Endothelial cell of umbilical vein (primary cell): ENCODE measurements around the gene MTPN. TPM values are rescaled to one million over a fixed set of nuclear protein-coding genes. Genes with fewer than 3 reads are reported as not detected.

Source experiments
- BruUV-seq: library from RNA; stranded (reverse); fragments of 400-500 nt; replicated peaks from 2 replicates; lab custom pipeline; 2021; lab: Mats Ljungman, UMichigan
- CTCF ChIA-PET: fragments of 300-600, 350-600 bp; sonication (Branson Sonifier 250); formaldehyde crosslinking; loops from one replicate; lab custom pipeline; 2021; ENCODE audit warnings: antibody characterized with exemption, inconsistent platforms; lab: Charles Lee
- POLR2A ChIA-PET: fragments of 300-600, 350-600 bp; sonication (Branson Sonifier 250); formaldehyde crosslinking; loops from one replicate; lab custom pipeline; 2021; ENCODE audit warnings: antibody characterized with exemption, inconsistent platforms; lab: Charles Lee
- DNase-seq: peaks from one replicate; pipeline ENCODE4 v3.0.0-alpha.2; 2011; ENCODE audit warnings: low read depth, low spot score
- FAIRE-seq: peaks from 2 replicates; lab custom pipeline; 2011; peaks lifted over from hg19 to GRCh38; lab: Jason Lieb, UNC
- H2AFZ ChIP-seq: 2 replicates; pipeline ENCODE4 v1.6.0; 2012; ENCODE audit warnings: low read depth, low read length, control low read depth, inconsistent platforms
- H3K27ac ChIP-seq: 2 replicates; pipeline ENCODE4 v1.5.1; 2011; ENCODE audit warnings: low read depth, mild to moderate bottlenecking, control low read depth, low read length, moderate library complexity; ENCODE audit not compliant: insufficient read depth
- H3K27me3 ChIP-seq, 2 experiments: 2 replicates each; pipeline versions ENCODE4 v1.6.0 to v1.6.1; 2011; ENCODE audit warnings: low read length in 2 of 2, mixed read lengths in 1 of 2; ENCODE audit not compliant: control insufficient read depth in 2 of 2, insufficient read depth in 2 of 2
- H3K36me3 ChIP-seq, 2 experiments: 2 replicates in 1 of 2; 3 replicates in 1 of 2; pipeline ENCODE4 v1.5.1; 2011; ENCODE audit warnings: low read length in 2 of 2, mild to moderate bottlenecking in 1 of 2, moderate library complexity in 1 of 2; ENCODE audit not compliant: control insufficient read depth in 2 of 2, insufficient read depth in 2 of 2; ENCODE audit errors: extremely low read depth in 1 of 2
- H3K4me1 ChIP-seq: 3 replicates; pipeline ENCODE4 v1.5.1; 2011; ENCODE audit warnings: mild to moderate bottlenecking, low read length; ENCODE audit not compliant: control insufficient read depth, insufficient read depth; ENCODE audit errors: extremely low read depth
- H3K4me2 ChIP-seq: 2 replicates; pipeline ENCODE4 v1.6.1; 2011; ENCODE audit warnings: low read length, control low read depth, mixed read lengths; ENCODE audit not compliant: insufficient read depth
- H3K4me3 ChIP-seq, 3 experiments: fragments of 200-600 bp in 1 of 3; sonication (generic), shearing (Covaris generic) in 1 of 3; replicated peaks in 1 of 3; 2 replicates each; pipeline ENCODE4 v1.5.1; 2011 to 2016; ENCODE audit warnings: control low read depth in 3 of 3, low read length in 3 of 3, mild to moderate bottlenecking in 2 of 3, inconsistent platforms in 1 of 3, low read depth in 1 of 3, moderate library complexity in 1 of 3; ENCODE audit not compliant: insufficient read depth in 1 of 3
- H3K79me2 ChIP-seq: 2 replicates; pipeline ENCODE4 v1.6.0; 2012; ENCODE audit warnings: low read length, inconsistent platforms; ENCODE audit not compliant: control insufficient read depth, insufficient read depth
- H3K9ac ChIP-seq: replicated peaks from 2 replicates; pipeline ENCODE3; 2011; ENCODE audit warnings: low read length, control low read depth; ENCODE audit not compliant: insufficient read depth; ENCODE audit errors: extremely low read depth
- H3K9me1 ChIP-seq: replicated peaks from 3 replicates; pipeline ENCODE4 v1.6.0; 2011; ENCODE audit warnings: mild to moderate bottlenecking, low read length; ENCODE audit not compliant: control insufficient read depth, insufficient read depth; ENCODE audit errors: extremely low read depth
- H3K9me3 ChIP-seq: replicated peaks from 2 replicates; pipeline ENCODE4 v1.5.1; 2012; ENCODE audit warnings: low read length, inconsistent platforms; ENCODE audit not compliant: control insufficient read depth, insufficient read depth
- H4K20me1 ChIP-seq: replicated peaks from 2 replicates; pipeline ENCODE3; 2011; ENCODE audit warnings: mild to moderate bottlenecking, low read length; ENCODE audit not compliant: control insufficient read depth, insufficient read depth; ENCODE audit errors: extremely low read depth
- EZH2 ChIP-seq: IDR thresholded peaks from 2 replicates; pipeline ENCODE4 v1.6.1; 2012; ENCODE audit warnings: borderline replicate concordance, low read depth, mild to moderate bottlenecking, moderate library complexity, low read length, inconsistent platforms; ENCODE audit not compliant: severe bottlenecking
- FOS ChIP-seq: IDR thresholded peaks from 2 replicates; pipeline ENCODE4 v1.6.1; 2011; ENCODE audit warnings: mild to moderate bottlenecking, low read length, moderate library complexity, borderline replicate concordance; ENCODE audit not compliant: insufficient read depth
- GATA2 ChIP-seq: IDR thresholded peaks from 2 replicates; pipeline ENCODE4 v1.7.0; 2011; ENCODE audit warnings: low read depth, mild to moderate bottlenecking, moderate library complexity, mixed read lengths, low read length; ENCODE audit not compliant: insufficient read length, insufficient read depth
- JUN ChIP-seq: IDR thresholded peaks from 2 replicates; pipeline ENCODE4 v1.6.1; 2011; ENCODE audit warnings: borderline replicate concordance, low read depth; ENCODE audit not compliant: insufficient read length, insufficient read depth
- MYC ChIP-seq: IDR thresholded peaks from one replicate; pipeline ENCODE4 v1.6.1; 2011; ENCODE audit warnings: mild to moderate bottlenecking, low read depth, low read length
- POLR2A ChIP-seq: IDR thresholded peaks from 2 replicates; pipeline ENCODE4 v1.6.1; 2012; ENCODE audit warnings: low read depth, mild to moderate bottlenecking, control low read depth, low read length
- POLR2AphosphoS5 ChIP-seq: IDR thresholded peaks from 2 replicates; pipeline ENCODE4 v1.6.1; 2012; ENCODE audit warnings: low read depth, mild to moderate bottlenecking, control low read depth, low read length, moderate library complexity; ENCODE audit not compliant: insufficient read depth
- dilution Hi-C: fragments of 300-500 bp; cut with MboI; formaldehyde crosslinking; loops from one replicate; pipeline ENCODE4 v1.15.0; 2019; ENCODE audit warnings: low sequenced_read_pairs; ENCODE audit not compliant: extremely low pct_ligation_motif_present
- intact Hi-C: fragments of 100-400 bp; cut with micrococcal nuclease; formaldehyde crosslinking; loops from one replicate; pipeline ENCODE4 v1.10.0; 2022
- polyA plus RNA-seq, 4 experiments: library from polyadenylated mRNA; depleted of rRNA in 3 of 4; stranded (reverse) in 3 of 4; unstranded in 1 of 4; fragments of >200 nt; gene quantifications; 2 replicates each; pipeline versions ENCODE4 v1.2.1 to v1.2.3, GENCODE V29; 2011 to 2012; ENCODE audit warnings: missing spikeins in 1 of 4
- total RNA-seq: library from RNA; stranded (reverse); gene quantifications from 2 replicates; pipeline ENCODE4 v1.2.3, GENCODE V29; 2021
- TF ChIP-seq, protein P1 (sequence below), 2 donors: IDR thresholded peaks; 1 replicate in 1 of 2; 2 replicates in 1 of 2; pipeline ENCODE4 v1.5.1; 2011; ENCODE audit warnings: low read length in 2 of 2, mild to moderate bottlenecking in 2 of 2, moderate library complexity in 2 of 2, control low read depth in 1 of 2, inconsistent platforms in 1 of 2, low read depth in 1 of 2; ENCODE audit not compliant: insufficient read depth in 1 of 2; ENCODE audit errors: extremely low read depth in 1 of 2
- TF ChIP-seq, protein P2 (sequence below): IDR thresholded peaks from 2 replicates; pipeline ENCODE4 v1.6.1; 2011; ENCODE audit not compliant: insufficient read depth, insufficient read length

The MTPN gene
- total and polyA plus RNA-seq, 2 donors (not counting 3 experiments of a cell fraction or from before 2014, with no cell fraction given), result 58.1 to 174 TPM

DNA sequence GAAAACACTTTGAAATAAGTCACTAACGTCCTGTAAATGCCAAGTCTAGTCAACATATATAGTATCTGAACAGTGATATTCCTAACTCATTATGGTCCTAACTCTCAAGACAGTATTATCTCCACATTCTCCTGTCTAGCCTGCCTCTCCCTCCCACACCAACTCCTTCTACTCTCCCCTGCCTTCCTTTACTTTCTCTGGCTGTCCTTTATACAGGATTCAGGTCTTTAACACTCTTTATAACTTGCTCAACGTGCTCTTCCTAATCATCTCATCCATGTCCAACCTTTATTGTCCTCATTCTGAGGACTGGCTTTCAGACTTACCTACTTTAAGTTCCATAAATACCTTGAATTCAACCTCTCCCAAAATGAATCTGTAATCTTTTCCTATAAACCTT lies 42.5 kb downstream of the MTPN start:
- FAIRE-seq (no peak), DNase-seq (no peak)
- Histone ChIP-seq H3K9me3 (no peaks in the 10 kb centered on the region), H3K4me2 (no peak overlapping the region), H3K4me3 (no peak overlapping the region), H4K20me1 (peaks cover 3% of the 10 kb centered on the region), H3K79me2 (peaks cover 75% of the 10 kb centered on the region), H2AFZ (no peak overlapping the region), H3K9ac (no peak overlapping the region), H3K27ac (no peak overlapping the region), H3K27me3 (no peaks in the 10 kb centered on the region), H3K9me1 (no peaks in the 10 kb centered on the region), H3K4me1 (peaks cover 11% of the 10 kb centered on the region), H3K36me3 (no peaks in the 10 kb centered on the region)
- dilution Hi-C loops (no loop called here), intact Hi-C loops (no loop called here)
- BruUV-seq, result no TSS peak
- no peak for TF ChIP-seq POLR2A
- TF ChIP-seq JUN, result no peak
- TF ChIP-seq GATA2, result no peak
- CTCF ChIA-PET, result no interaction called here
- POLR2A ChIA-PET, result no interaction called here

GRCh38 chr7:135933509-135934188 lies 43.5 kb downstream of the MTPN start:
- ChIA-PET CTCF (interaction anchor here (1.3 kb wide), 1 partner anchor 10 kb away, joined by 5 read pairs; no protein-coding TSS in a partner anchor), POLR2A (no interaction called here)
- no peak for TF ChIP-seq JUN
- no peak for TF ChIP-seq POLR2A
- TF ChIP-seq, protein P1, sequence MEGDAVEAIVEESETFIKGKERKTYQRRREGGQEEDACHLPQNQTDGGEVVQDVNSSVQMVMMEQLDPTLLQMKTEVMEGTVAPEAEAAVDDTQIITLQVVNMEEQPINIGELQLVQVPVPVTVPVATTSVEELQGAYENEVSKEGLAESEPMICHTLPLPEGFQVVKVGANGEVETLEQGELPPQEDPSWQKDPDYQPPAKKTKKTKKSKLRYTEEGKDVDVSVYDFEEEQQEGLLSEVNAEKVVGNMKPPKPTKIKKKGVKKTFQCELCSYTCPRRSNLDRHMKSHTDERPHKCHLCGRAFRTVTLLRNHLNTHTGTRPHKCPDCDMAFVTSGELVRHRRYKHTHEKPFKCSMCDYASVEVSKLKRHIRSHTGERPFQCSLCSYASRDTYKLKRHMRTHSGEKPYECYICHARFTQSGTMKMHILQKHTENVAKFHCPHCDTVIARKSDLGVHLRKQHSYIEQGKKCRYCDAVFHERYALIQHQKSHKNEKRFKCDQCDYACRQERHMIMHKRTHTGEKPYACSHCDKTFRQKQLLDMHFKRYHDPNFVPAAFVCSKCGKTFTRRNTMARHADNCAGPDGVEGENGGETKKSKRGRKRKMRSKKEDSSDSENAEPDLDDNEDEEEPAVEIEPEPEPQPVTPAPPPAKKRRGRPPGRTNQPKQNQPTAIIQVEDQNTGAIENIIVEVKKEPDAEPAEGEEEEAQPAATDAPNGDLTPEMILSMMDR (IDR thresholded peaks at IDR 0.05; ENCODE audit: extremely low read depth in 1 of 2, insufficient read depth in 1 of 2, low read depth in 1 of 2, low read length in 2 of 2), result no peak
- TF ChIP-seq FOS, result no peak
- TF ChIP-seq, protein P2, sequence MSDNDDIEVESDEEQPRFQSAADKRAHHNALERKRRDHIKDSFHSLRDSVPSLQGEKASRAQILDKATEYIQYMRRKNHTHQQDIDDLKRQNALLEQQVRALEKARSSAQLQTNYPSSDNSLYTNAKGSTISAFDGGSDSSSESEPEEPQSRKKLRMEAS, result no peak
- no peak for TF ChIP-seq POLR2AphosphoS5
- TF ChIP-seq EZH2, result no peak
- TF ChIP-seq MYC, result no peak
- no peak for TF ChIP-seq GATA2
- FAIRE-seq (no peak), DNase-seq (no peak)
- peaks cover 70% of the 10 kb centered on the region for H3K79me2 ChIP-seq
- H3K9me1 ChIP-seq, result no peaks in the 10 kb centered on the region
- intact Hi-C loops, result no loop called here
- H3K4me2 ChIP-seq, result no peak overlapping the region
- H3K4me3 ChIP-seq, result no peak overlapping the region
- peaks cover 11% of the 10 kb centered on the region for H3K4me1 ChIP-seq
- no peak overlapping the region for H3K27ac ChIP-seq
- H4K20me1 ChIP-seq, result peaks cover 3% of the 10 kb centered on the region
- no peaks in the 10 kb centered on the region for H3K9me3 ChIP-seq
- BruUV-seq, result no TSS peak
- H3K9ac ChIP-seq, result no peak overlapping the region
- no peak overlapping the region for H2AFZ ChIP-seq
- no peaks in the 10 kb centered on the region for H3K27me3 ChIP-seq
- dilution Hi-C loops, result no loop called here
- H3K36me3 ChIP-seq, result no peaks in the 10 kb centered on the region
